ENCODE measurements around the gene CASP9.

The CASP9 gene

GRCh38 chr1:15444468-15445389 is 79.3 kb downstream of the CASP9 start:
- no peak for DNase-seq

- no peak for DNase-seq
These were observed 80.7 kb downstream of the CASP9 start for GRCh38 chr1:15443281-15443680.

- DNase-seq = no peak
These were observed 81.3 kb downstream of the CASP9 start for GRCh38 chr1:15442759-15443158.

GRCh38 chr1:15442119-15442518 is 81.9 kb downstream of the CASP9 start:
- no peak for DNase-seq
